Dermis blood vessel endothelial cell (primary cell): ENCODE data around the gene CILP. TPM values are rescaled to one million over a fixed set of nuclear protein-coding genes. Genes with fewer than 3 reads are reported as not detected.
A peak's percentile ranks its signal among the peaks of the same experiment; 100 is the strongest.

Experiments used
- DNase-seq: peaks from one replicate; pipeline ENCODE4 v3.0.0; 2010
- total RNA-seq: library from RNA; depleted of rRNA; stranded (reverse); fragments of >200 nt; gene quantifications from 2 replicates; pipeline ENCODE4 v1.2.3, GENCODE V29; 2014

Gene CILP
- total RNA-seq, 1 donor from 2014 or later, result not detected

GRCh38 chr15:65223996-65224395, 12.7 kb upstream of the CILP start:
- DNase-seq, result no peak

GRCh38 chr15:65222891-65223290, 11.6 kb upstream of the CILP start:
- DNase-seq, result peak; percentile 40

GRCh38 chr15:65221697-65222096, 10.4 kb upstream of the CILP start:
- DNase-seq, result no peak

DNA sequence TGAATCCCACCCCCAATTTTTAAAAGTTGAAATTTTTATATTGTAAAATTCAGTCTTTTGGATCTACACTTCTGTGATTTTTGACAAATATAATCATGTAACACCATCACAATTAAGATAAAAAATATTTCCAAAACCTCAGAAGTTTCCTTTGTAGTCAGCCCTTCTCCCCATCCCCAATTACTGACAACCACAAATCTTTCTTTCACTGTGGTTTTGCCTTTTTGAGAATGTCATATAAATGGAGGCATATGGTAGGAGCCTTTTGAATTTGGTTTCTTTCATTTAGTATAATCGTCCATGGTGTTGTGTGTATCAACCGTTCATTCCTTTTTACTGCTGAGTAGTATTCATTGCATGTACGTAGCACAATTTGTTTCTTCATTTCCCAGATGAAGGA, 7.9 kb upstream of the CILP start:
- DNase-seq, result no peak

DNA sequence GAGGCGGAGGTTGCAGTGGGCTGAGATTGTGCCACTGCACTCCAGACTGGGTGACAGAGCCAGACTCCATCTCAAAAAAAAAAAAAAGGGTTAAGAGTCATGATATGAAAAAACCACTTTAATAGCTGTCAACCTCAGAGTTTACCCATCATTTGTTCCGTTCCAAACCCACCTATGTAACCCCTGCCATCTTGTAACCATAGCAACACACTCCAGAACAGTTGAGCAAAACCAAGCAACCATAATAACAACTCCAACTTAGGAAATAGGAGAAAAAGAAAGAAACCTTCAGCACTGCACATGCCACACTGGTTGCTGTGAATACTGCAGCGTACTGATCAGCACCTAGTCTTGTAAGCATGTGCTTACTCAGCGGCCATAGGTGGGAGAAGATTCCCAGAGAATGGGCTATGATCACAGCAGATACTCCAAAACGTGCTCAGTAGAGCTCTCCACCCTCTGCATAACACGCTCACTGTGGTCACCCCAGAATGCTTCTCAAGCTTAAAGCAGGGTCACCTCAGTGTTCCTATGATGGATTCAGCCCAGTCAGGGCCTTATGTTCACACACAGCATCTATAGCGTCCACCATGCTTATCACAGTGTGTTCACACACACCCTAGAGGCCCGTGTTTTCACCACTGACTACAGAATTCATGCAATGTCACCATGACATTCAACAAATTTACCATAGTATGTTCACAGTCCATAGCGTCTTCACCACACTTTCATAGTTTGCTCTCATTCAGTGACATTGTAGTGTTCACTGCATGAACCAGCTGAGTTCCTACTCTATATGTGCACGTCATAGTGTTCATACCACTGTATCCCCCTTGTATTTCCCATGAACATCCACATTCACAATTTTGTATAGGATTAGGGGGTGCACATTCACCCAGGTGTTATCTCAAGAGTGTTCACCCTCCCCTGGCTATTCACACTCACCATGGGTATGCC, 6.5 kb upstream of the CILP start:
- no peak for DNase-seq

DNA sequence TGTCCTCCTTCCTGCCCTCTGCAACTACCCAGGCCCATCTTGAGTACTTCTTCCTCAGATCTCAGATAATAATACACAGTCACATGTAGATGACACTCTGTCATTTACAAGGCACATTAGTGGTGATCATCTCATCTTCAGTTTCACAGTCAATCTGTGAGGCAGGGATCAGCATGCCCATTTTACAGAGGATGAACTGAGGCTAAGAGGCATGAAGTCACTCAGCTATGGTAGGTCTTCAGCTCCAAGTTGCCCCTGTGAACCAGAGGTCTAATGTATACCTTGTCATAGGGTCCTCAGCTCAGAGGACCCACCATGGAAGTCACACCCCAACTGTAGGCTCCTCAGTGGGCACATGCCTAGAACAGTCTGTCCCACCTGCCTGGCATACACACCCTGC, 4.2 kb upstream of the CILP start:
- no peak for DNase-seq

GRCh38 chr15:65214010-65214409, 2.7 kb upstream of the CILP start:
- no peak for DNase-seq

DNA sequence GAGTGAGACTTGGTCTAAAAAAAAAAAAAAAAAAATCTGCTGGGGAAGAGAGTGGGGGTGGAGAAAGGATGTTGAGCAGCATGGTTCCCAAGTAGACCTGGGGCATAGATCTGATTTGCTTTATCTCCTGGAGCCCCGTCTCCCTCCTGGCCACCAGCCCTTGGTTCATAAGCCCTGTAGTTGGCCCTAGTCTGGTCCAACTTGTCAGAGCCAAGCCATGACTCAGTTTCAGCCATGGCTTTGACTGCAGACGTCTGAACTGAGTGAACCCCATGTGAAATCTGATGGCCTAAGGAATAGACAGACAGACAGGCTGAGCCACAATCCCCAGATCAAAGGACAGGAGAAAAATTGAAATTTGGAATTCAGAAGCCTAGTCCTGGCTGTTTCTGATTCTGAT, 2.0 kb upstream of the CILP start:
- DNase-seq, result no peak

DNA sequence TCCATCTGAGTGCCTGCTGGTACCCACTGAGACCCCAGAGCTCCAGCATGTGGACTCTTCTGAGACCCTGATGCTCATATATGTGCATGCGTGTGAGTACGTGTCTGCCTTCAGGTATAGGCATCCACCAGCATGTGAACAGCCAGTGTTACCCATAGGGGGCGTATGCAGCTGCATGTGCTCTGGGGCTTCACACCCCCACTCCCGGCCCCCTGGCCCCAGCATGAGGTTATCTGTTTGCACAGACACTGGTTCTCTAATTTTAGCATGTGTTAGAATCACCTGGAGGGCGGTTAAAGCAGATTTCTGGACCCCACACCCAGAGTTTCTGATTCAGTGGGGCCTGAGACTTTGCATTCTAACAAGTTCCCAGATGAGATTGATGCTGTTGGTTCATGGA, 824 bp upstream of the CILP start:
- peak; percentile 30 for DNase-seq

- DNase-seq, result no peak
Observed at GRCh38 chr15:65211482-65211982, 259 bp upstream of the CILP start.

- no peak for DNase-seq
Observed at GRCh38 chr15:65209701-65210643, 1.3 kb downstream of the CILP start.

DNA sequence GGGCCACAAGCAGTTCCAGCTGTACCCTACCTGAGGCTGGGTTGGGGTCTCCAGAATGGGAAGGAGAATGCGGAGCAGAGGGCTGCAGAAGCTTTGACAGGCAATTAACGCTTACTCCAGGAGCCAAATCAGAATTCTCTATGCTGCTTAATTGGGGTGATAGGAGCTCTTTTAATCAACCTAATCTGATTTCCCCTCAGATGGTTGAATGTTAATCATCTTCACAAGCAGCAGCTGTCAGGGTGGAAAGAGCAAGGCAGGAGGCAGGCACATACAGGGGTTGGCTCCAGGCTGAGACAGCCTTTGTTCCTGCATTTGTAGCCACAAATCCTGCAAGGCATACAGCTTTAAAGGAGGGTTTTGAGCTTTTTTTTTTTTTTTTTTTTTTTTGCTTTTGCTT, 2.6 kb downstream of the CILP start:
- no peak for DNase-seq

GRCh38 chr15:65207280-65207840, 3.9 kb downstream of the CILP start:
- DNase-seq, result no peak

- no peak for DNase-seq
Observed at GRCh38 chr15:65206750-65207149, 4.5 kb downstream of the CILP start.

GRCh38 chr15:65204931-65205660, 6.2 kb downstream of the CILP start:
- DNase-seq, result no peak

- no peak for DNase-seq
Observed at GRCh38 chr15:65204236-65204930, 6.9 kb downstream of the CILP start.

DNA sequence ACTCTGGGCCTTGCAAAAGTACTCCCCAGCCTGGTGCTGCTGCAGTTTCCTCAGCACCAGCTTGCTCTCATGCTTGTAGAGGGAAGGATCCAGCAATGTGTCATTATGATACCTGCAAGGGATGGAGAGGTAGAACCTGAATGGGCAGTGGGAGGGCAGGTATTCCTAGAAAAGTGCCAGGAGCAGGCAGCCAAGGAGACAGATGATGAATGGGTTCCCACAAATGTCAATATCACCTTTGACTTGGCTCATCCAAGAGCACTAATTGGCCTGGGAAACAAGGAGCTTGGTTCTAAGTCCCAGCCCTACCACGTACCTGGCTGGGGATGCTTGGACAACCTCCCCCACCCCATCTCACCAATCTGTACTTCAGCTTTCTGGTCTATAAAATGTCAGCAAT, 9.4 kb downstream of the CILP start:
- no peak for DNase-seq

GRCh38 chr15:65198571-65198970, 12.7 kb downstream of the CILP start:
- no peak for DNase-seq

- no peak for DNase-seq
Observed at GRCh38 chr15:65197337-65197645, 14.0 kb downstream of the CILP start.

GRCh38 chr15:65196637-65197336, 14.5 kb downstream of the CILP start:
- no peak for DNase-seq

- DNase-seq, result no peak
Observed at GRCh38 chr15:65195548-65195923, 15.7 kb downstream of the CILP start.
